ENCODE results near the gene DNAI2. TPM values are rescaled to one million over a fixed set of nuclear protein-coding genes. Genes with fewer than 3 reads are reported as not detected.
A peak's percentile ranks its signal among the peaks of the same experiment; 100 is the strongest.

Gene DNAI2
- total RNA-seq, 1 experiment from 2014 or later, result 0.26 TPM

DNA sequence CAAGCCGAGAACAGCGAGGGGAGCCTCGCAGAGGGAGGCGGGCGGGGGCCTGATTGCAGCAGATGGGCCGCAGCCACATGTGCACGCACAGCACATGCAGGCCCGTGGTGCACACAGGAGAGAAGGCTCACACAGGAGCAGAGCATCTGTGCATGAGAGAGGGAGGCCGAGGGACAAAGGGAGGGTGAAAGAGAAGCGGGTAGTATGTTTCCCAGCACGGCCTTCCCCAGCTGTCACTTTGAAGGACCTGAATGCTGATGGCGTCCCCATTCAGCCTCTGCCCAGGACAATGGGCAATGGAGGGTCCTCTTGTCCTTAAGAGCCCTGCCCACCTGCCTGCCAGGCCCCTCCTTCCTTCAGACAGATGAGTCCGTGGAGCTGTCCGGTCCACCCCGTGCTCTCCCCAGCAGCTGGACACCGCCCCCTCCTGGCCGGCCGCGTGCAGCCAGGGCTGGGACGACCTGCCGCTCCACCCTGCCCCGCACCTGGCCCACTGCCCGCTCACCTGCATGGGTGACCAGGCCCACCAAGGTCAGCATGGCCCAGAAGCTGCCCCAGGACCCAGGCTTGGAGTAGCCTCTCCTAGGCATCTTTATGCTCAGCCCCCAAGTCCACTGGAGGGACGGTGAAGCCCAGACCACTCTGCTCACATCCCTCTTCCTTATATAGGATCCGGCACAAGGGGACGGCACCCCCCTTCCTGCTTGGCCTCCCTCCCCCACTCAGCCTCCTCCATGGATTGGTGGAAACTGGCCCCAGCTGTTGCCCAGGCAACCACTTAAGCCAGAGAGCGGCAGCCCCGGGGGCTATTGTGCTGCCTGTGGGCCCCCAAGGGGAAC lies 87.4 kb downstream of the DNAI2 start, which contains the start of gene BTBD17 (continued):
- TF ChIP-seq GABPB1 (CRISPR knock-in tag; IDR thresholded peaks at IDR 0.05) (no peak), PRDM15 (CRISPR knock-in tag; IDR thresholded peaks at IDR 0.05) (no peak), GTF2I (CRISPR knock-in tag; conservative IDR thresholded peaks at IDR 0.05) (no peak), ATF6 (CRISPR knock-in tag; IDR thresholded peaks at IDR 0.05) (no peak), IRF2 (CRISPR knock-in tag; IDR thresholded peaks at IDR 0.05; ENCODE audit: borderline replicate concordance, low read depth) (no peak), FOXJ3 (CRISPR knock-in tag; IDR thresholded peaks at IDR 0.05; ENCODE audit: borderline replicate concordance) (no peak), ZNF671 (CRISPR knock-in tag; IDR thresholded peaks at IDR 0.05) (no peak), ZNF512 (CRISPR knock-in tag; IDR thresholded peaks at IDR 0.05; ENCODE audit: borderline replicate concordance) (0 out of 2 replicates have a peak, but pooled peaks have one; percentile 58), FOXK1 (CRISPR knock-in tag; IDR thresholded peaks at IDR 0.05) (peak; percentile 63; the same call in 1 of the 2 replicates), SMAD3 (CRISPR knock-in tag; IDR thresholded peaks at IDR 0.05; ENCODE audit: borderline replicate concordance) (no peak), USF2 (CRISPR knock-in tag; IDR thresholded peaks at IDR 0.05) (0 out of 2 replicates have a peak, but pooled peaks have one; percentile 4), ATF3 (CRISPR knock-in tag; conservative IDR thresholded peaks at IDR 0.05) (no peak), ZNF396 (CRISPR knock-in tag; IDR thresholded peaks at IDR 0.05; ENCODE audit: borderline replicate concordance) (no peak), EMX1 (CRISPR knock-in tag; IDR thresholded peaks at IDR 0.05) (no peak), ZNF532 (CRISPR knock-in tag; IDR thresholded peaks at IDR 0.05; ENCODE audit: borderline replicate concordance) (no peak), ZNF121 (CRISPR knock-in tag; IDR thresholded peaks at IDR 0.05) (peak; percentile 98), NR2C2 (CRISPR knock-in tag; IDR thresholded peaks at IDR 0.05) (no peak), SOX15 (CRISPR knock-in tag; IDR thresholded peaks at IDR 0.05) (no peak), CREM (CRISPR knock-in tag; IDR thresholded peaks at IDR 0.05) (no peak), ELF4 (CRISPR knock-in tag; IDR thresholded peaks at IDR 0.05; ENCODE audit: low read depth) (no peak)
- TF ChIP-seq, protein P1, sequence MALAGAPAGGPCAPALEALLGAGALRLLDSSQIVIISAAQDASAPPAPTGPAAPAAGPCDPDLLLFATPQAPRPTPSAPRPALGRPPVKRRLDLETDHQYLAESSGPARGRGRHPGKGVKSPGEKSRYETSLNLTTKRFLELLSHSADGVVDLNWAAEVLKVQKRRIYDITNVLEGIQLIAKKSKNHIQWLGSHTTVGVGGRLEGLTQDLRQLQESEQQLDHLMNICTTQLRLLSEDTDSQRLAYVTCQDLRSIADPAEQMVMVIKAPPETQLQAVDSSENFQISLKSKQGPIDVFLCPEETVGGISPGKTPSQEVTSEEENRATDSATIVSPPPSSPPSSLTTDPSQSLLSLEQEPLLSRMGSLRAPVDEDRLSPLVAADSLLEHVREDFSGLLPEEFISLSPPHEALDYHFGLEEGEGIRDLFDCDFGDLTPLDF (CRISPR knock-in tag; IDR thresholded peaks at IDR 0.05), result no peak
- TF ChIP-seq, protein P2, sequence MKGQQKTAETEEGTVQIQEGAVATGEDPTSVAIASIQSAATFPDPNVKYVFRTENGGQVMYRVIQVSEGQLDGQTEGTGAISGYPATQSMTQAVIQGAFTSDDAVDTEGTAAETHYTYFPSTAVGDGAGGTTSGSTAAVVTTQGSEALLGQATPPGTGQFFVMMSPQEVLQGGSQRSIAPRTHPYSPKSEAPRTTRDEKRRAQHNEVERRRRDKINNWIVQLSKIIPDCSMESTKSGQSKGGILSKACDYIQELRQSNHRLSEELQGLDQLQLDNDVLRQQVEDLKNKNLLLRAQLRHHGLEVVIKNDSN (CRISPR knock-in tag; IDR thresholded peaks at IDR 0.05), result no peak
- TF ChIP-seq, protein P3, sequence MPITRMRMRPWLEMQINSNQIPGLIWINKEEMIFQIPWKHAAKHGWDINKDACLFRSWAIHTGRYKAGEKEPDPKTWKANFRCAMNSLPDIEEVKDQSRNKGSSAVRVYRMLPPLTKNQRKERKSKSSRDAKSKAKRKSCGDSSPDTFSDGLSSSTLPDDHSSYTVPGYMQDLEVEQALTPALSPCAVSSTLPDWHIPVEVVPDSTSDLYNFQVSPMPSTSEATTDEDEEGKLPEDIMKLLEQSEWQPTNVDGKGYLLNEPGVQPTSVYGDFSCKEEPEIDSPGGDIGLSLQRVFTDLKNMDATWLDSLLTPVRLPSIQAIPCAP (CRISPR knock-in tag; IDR thresholded peaks at IDR 0.05), result no peak

Measured in WTC11 (cell line).